Hair follicular keratinocyte (primary cell): ENCODE results near the gene PDE10A. TPM values are rescaled to one million over a fixed set of nuclear protein-coding genes. Genes with fewer than 3 reads are reported as not detected.

Experiments used
- total RNA-seq: library from RNA; depleted of rRNA; stranded (reverse); fragments of >200 nt; gene quantifications from 2 replicates; pipeline ENCODE4 v1.2.3, GENCODE V29; 2015

PDE10A gene
- total RNA-seq: not detected in 2 replicates

GRCh38 chr6:165662749-165663376 lies at the start of gene PDE10A:
PDE10A (minus strand) TSS chr6:165663241; CDS start chr6:165662811, 430 bp downstream.

GRCh38 chr6:165308926-165309731 lies 353.9 kb downstream of the PDE10A start, which contains the start of gene C6orf118:
C6orf118 (minus strand) TSS chr6:165309605; CDS start chr6:165309586, 19 bp downstream.

